GM12878 (cell line): ENCODE results near the gene AFAP1L2. TPM values are rescaled to one million over a fixed set of nuclear protein-coding genes. Genes with fewer than 3 reads are reported as not detected.

Experiments
- ATAC-seq: fragments of 200-7000 bp; cut with Tn5 transposase; 3 replicates; pipeline ENCODE4 v1.9.1; 2020; ENCODE audit warnings: mild to moderate bottlenecking, moderate library complexity
- BruUV-seq: library from RNA; stranded (reverse); fragments of 400-500 nt; replicated peaks from 2 replicates; lab custom pipeline; 2021; lab: Mats Ljungman, UMichigan
- CTCF ChIA-PET: fragments of 300-600 bp; sonication (Branson Sonifier 250); formaldehyde crosslinking; extraction: SDS; loops from one replicate; lab custom pipeline; 2021; ENCODE audit warnings: inconsistent platforms; lab: Yijun Ruan, JAX
- POLR2A ChIA-PET: fragments of 350-600 bp; formaldehyde crosslinking; extraction: SDS; loops from one replicate; lab custom pipeline; 2021; ENCODE audit warnings: inconsistent platforms; lab: Charles Lee
- RAD21 ChIA-PET: fragments of 300-600 bp; sonication (Branson Sonifier 250); formaldehyde crosslinking; loops from one replicate; lab custom pipeline; 2023; ENCODE audit warnings: antibody characterized with exemption; ENCODE audit not compliant: unreplicated experiment; lab: Charles Lee
- SMC1A ChIA-PET: fragments of 300-600 bp; sonication (Branson Sonifier 250); formaldehyde crosslinking; loops from one replicate; lab custom pipeline; 2023; ENCODE audit not compliant: unreplicated experiment, uncharacterized antibody; lab: Charles Lee
- DNase-seq: peaks from one replicate; pipeline ENCODE4 v3.0.0-alpha.2; 2011; ENCODE audit warnings: low read depth, low spot score
- FAIRE-seq: peaks from 3 replicates; lab custom pipeline; 2011; peaks lifted over from hg19 to GRCh38; lab: Jason Lieb, UNC
- H2AFZ ChIP-seq: 2 replicates; pipeline ENCODE4 v1.6.0; 2011; ENCODE audit warnings: low read depth, low read length, control low read depth; ENCODE audit not compliant: control insufficient read depth
- H3K27ac ChIP-seq: 2 replicates; pipeline ENCODE4 v1.5.1; 2011; ENCODE audit warnings: control low read depth; ENCODE audit not compliant: control insufficient read depth, insufficient read depth
- H3K27me3 ChIP-seq, 2 experiments: replicated peaks in 1 of 2; 2 replicates each; pipeline versions ENCODE4 v1.6.0 to v1.6.1; 2011; ENCODE audit warnings: low read length in 1 of 2; ENCODE audit not compliant: control insufficient read depth in 2 of 2, insufficient read depth in 2 of 2
- H3K36me3 ChIP-seq, 2 experiments: 2 replicates each; pipeline ENCODE4 v1.5.1; 2011; ENCODE audit warnings: low read length in 1 of 2; ENCODE audit not compliant: control insufficient read depth in 2 of 2, insufficient read depth in 2 of 2
- H3K4me1 ChIP-seq: 2 replicates; pipeline ENCODE4 v1.6.1; 2011; ENCODE audit warnings: mild to moderate bottlenecking, low read length, moderate library complexity, mixed read lengths; ENCODE audit not compliant: control insufficient read depth, insufficient read depth
- H3K4me2 ChIP-seq: 2 replicates; pipeline ENCODE4 v1.6.0; 2011; ENCODE audit warnings: control low read depth; ENCODE audit not compliant: control insufficient read depth, insufficient read depth
- H3K4me3 ChIP-seq: fragments of 200-600 bp; sonication (generic); 2 replicates; pipeline ENCODE4 v1.5.1; 2016
- H3K79me2 ChIP-seq: 2 replicates; pipeline ENCODE4 v1.6.0; 2011; ENCODE audit warnings: low read length; ENCODE audit not compliant: control insufficient read depth, insufficient read depth
- H3K9ac ChIP-seq: 2 replicates; pipeline ENCODE4 v1.8.0; 2011; ENCODE audit warnings: low read length, control low read depth, mixed read lengths; ENCODE audit not compliant: control insufficient read depth, insufficient read depth
- H3K9me3 ChIP-seq: replicated peaks from 3 replicates; pipeline ENCODE4 v1.5.1; 2011; ENCODE audit warnings: mild to moderate bottlenecking, low read length; ENCODE audit not compliant: control insufficient read depth, insufficient read depth
- H4K20me1 ChIP-seq: 2 replicates; pipeline ENCODE4 v1.6.0; 2011; ENCODE audit not compliant: control insufficient read depth, insufficient read depth
- ATF3 ChIP-seq: IDR thresholded peaks from 2 replicates; pipeline ENCODE4 v1.6.1; 2011; ENCODE audit warnings: low read depth, mild to moderate bottlenecking, low read length, moderate library complexity, borderline replicate concordance; ENCODE audit errors: extremely low read depth
- BHLHE40 ChIP-seq, 2 experiments: fragments of 450-650 bp in 1 of 2; IDR thresholded peaks; 2 replicates each; pipeline ENCODE4 v1.6.1; 2011 to 2017; ENCODE audit warnings: low read depth in 2 of 2, borderline replicate concordance in 1 of 2, improper control_type of control experiment in 1 of 2, low read length in 1 of 2, mild to moderate bottlenecking in 1 of 2
- CBX3 ChIP-seq: fragments of 200-600 bp; sonication (generic); IDR thresholded peaks from 2 replicates; pipeline ENCODE4 v1.6.1; 2016; ENCODE audit warnings: low read depth, borderline replicate concordance
- CREB1 ChIP-seq: IDR thresholded peaks from 2 replicates; pipeline ENCODE4 v1.6.1; 2012; ENCODE audit warnings: low read depth, mild to moderate bottlenecking, inconsistent platforms
- LARP7 ChIP-seq: fragments of 450-650 bp; IDR thresholded peaks from 2 replicates; pipeline ENCODE4 v1.6.1; 2017; ENCODE audit warnings: mild to moderate bottlenecking
- MEF2B ChIP-seq: fragments of 450-650 bp; IDR thresholded peaks from 2 replicates; pipeline ENCODE4 v1.6.1; 2018; ENCODE audit warnings: mild to moderate bottlenecking, moderate library complexity; ENCODE audit not compliant: partially characterized antibody, poor library complexity, severe bottlenecking
- MTA3 ChIP-seq: IDR thresholded peaks from 2 replicates; pipeline ENCODE4 v1.6.1; 2012; ENCODE audit warnings: low read length, inconsistent platforms, borderline replicate concordance
- NR2C1 ChIP-seq: fragments of 450-650 bp; IDR thresholded peaks from 2 replicates; pipeline ENCODE4 v1.6.1; 2017; ENCODE audit warnings: antibody characterized with exemption, mild to moderate bottlenecking, moderate library complexity
- NR2F1 ChIP-seq: fragments of 450-650 bp; conservative IDR thresholded peaks from 2 replicates; pipeline ENCODE4 v1.6.1; 2017; ENCODE audit warnings: mild to moderate bottlenecking
- PAX8 ChIP-seq: fragments of 450-650 bp; IDR thresholded peaks from 2 replicates; pipeline ENCODE4 v1.6.1; 2017; ENCODE audit warnings: mild to moderate bottlenecking, moderate library complexity
- PML ChIP-seq: IDR thresholded peaks from 2 replicates; pipeline ENCODE4 v1.6.1; 2012; ENCODE audit warnings: low read length, inconsistent platforms
- RELA ChIP-seq: fragments of 450-650 bp; IDR thresholded peaks from 2 replicates; pipeline ENCODE4 v1.8.0; 2014; ENCODE audit warnings: borderline replicate concordance; ENCODE audit not compliant: partially characterized antibody
- SIX5 ChIP-seq: IDR thresholded peaks from 2 replicates; pipeline ENCODE4 v1.6.1; 2011; ENCODE audit warnings: mild to moderate bottlenecking, low read depth, low read length, moderate library complexity; ENCODE audit not compliant: severe bottlenecking
- SMAD5 ChIP-seq: IDR thresholded peaks from 2 replicates; pipeline ENCODE4 v1.6.1; 2016; ENCODE audit warnings: antibody characterized with exemption, low read depth
- SMARCA5 ChIP-seq: fragments of 450-650 bp; IDR thresholded peaks from 2 replicates; pipeline ENCODE4 v1.6.1; 2017; ENCODE audit warnings: mild to moderate bottlenecking
- SP1 ChIP-seq: IDR thresholded peaks from one replicate; pipeline ENCODE4 v1.6.1; 2011; ENCODE audit warnings: low read depth, low read length
- SREBF1 ChIP-seq: IDR thresholded peaks from 2 replicates; pipeline ENCODE4 v1.6.1; 2012; ENCODE audit warnings: mild to moderate bottlenecking, low read length
- SRF ChIP-seq, 2 experiments: IDR thresholded peaks; 2 replicates each; pipeline ENCODE4 v1.6.1; 2011; ENCODE audit warnings: low read depth in 2 of 2, low read length in 2 of 2, mild to moderate bottlenecking in 1 of 2, moderate library complexity in 1 of 2
- SUPT20H ChIP-seq: IDR thresholded peaks from 2 replicates; pipeline ENCODE4 v1.6.1; 2011; ENCODE audit warnings: low read depth, mild to moderate bottlenecking, low read length, moderate library complexity, borderline replicate concordance; ENCODE audit not compliant: control insufficient read depth
- WRNIP1 ChIP-seq: IDR thresholded peaks from 2 replicates; pipeline ENCODE4 v1.6.1; 2011; ENCODE audit warnings: low read depth, low read length, improper control_type of control experiment, borderline replicate concordance
- ZNF207 ChIP-seq: fragments of 450-650 bp; IDR thresholded peaks from 2 replicates; pipeline ENCODE4 v1.6.1; 2014; ENCODE audit warnings: antibody characterized with exemption, mild to moderate bottlenecking, borderline replicate concordance
- ZNF217 ChIP-seq: fragments of 450-650 bp; IDR thresholded peaks from 2 replicates; pipeline ENCODE4 v1.6.1; 2017; ENCODE audit warnings: antibody characterized with exemption, mild to moderate bottlenecking
- ZNF384 ChIP-seq: IDR thresholded peaks from 2 replicates; pipeline ENCODE4 v1.6.1; 2012; ENCODE audit warnings: low read depth, mild to moderate bottlenecking, low read length, improper control_type of control experiment, borderline replicate concordance
- WGBS: methylation state at CpG from one replicate; pipeline ENCODE4 v1.1.6; 2016; ENCODE audit warnings: low lambda C conversion rate; ENCODE audit not compliant: insufficient replicate concordance, insufficient coverage; ENCODE audit errors: missing lambda C conversion rate; 5-methylcytosine and 5-hydroxymethylcytosine counted together
- in situ Hi-C: fragments of 300-500 bp; cut with MboI; formaldehyde crosslinking; loops from 9 replicates; pipeline ENCODE4 v1.14.3; 2018; ENCODE audit warnings: mixed read lengths
- intact Hi-C: fragments of 100-400 bp; cut with micrococcal nuclease; formaldehyde crosslinking; loops from one replicate; pipeline ENCODE4 v1.14.2; 2022; ENCODE audit not compliant: unreplicated experiment
- polyA plus RNA-seq, 11 experiments: library from polyadenylated mRNA; depleted of rRNA in 4 of 11; unstranded in 6 of 11; stranded (reverse) in 5 of 11; fragments of >200 nt; fragmentation: Nextera tagmentation in 4 of 11; fragmentation: Illumina TruSeq in 1 of 11; extraction: Ambion mirVana in 4 of 11; extraction: Trizol in 1 of 11; gene quantifications; 1 replicate in 1 of 11; 2 replicates in 10 of 11; pipeline versions ENCODE4 v1.2.1 to v1.2.3, GENCODE V29; 2011 to 2016; ENCODE audit warnings: inconsistent platforms in 2 of 11, missing spikeins in 2 of 11, low read depth in 1 of 11
- total RNA-seq, 4 experiments: library from RNA; depleted of rRNA in 3 of 4; stranded (reverse); fragments of >200 nt in 3 of 4; fragmentation: Illumina TruSeq in 1 of 4; extraction: Trizol in 1 of 4; gene quantifications; 2 replicates each; pipeline versions ENCODE4 v1.2.1 to v1.2.3, GENCODE V29; 2013 to 2021
- TF ChIP-seq, protein P1 (sequence below): fragments of 450-650 bp; IDR thresholded peaks from 2 replicates; pipeline ENCODE4 v1.6.1; 2017; ENCODE audit warnings: borderline replicate concordance
- TF ChIP-seq, protein P2 (sequence below): IDR thresholded peaks from 2 replicates; pipeline ENCODE4 v1.6.1; 2011; ENCODE audit warnings: borderline replicate concordance, low read depth, mild to moderate bottlenecking, moderate library complexity, mixed read lengths, low read length; ENCODE audit not compliant: insufficient read depth; ENCODE audit errors: extremely low read length

AFAP1L2 gene
- total and polyA plus RNA-seq, 10 of the 15 experiments (the other 5 are each of a cell fraction or from before 2014, with no cell fraction given) = 0.03 to 4.0 (median 0.34) TPM

- intact Hi-C loops (no loop called here), in situ Hi-C loops (no loop called here)
- Histone ChIP-seq H3K27ac (peak overlapping the region; percentile 75), H3K27me3 (no peaks in the 10 kb centered on the region), H3K36me3 (no peaks in the 10 kb centered on the region), H4K20me1 (no peaks in the 10 kb centered on the region), H3K4me2 (peak overlapping the region; percentile 47), H2AFZ (no peak overlapping the region; the same call in 1 of the 2 replicates), H3K4me3 (no peak overlapping the region), H3K9me3 (peaks cover 14% of the 10 kb centered on the region; the same call in 2 of the 3 replicates), H3K4me1 (peaks cover 26% of the 10 kb centered on the region), H3K79me2 (no peaks in the 10 kb centered on the region), H3K9ac (no peak overlapping the region)
- SMC1A ChIA-PET = interaction anchor here (0.7 to 3.5 kb wide), 7 partner anchors 9 to 85 kb away, joined by 3 to 26 read pairs (median 7); no protein-coding TSS in a partner anchor
- FAIRE-seq (no peak), ATAC-seq (peak; percentile 69), DNase-seq (peak; percentile 66)
- CTCF ChIA-PET = interaction anchor here (1.0 to 5.1 kb wide), 4 partner anchors 9 to 85 kb away, joined by 4 to 23 read pairs (median 8); no protein-coding TSS in a partner anchor
- no TSS peak for BruUV-seq
- POLR2A ChIA-PET = interaction anchor here (0.9 to 1.5 kb wide), 2 partner anchors 15 to 84 kb away, joined by 3 read pairs; no protein-coding TSS in a partner anchor
- RAD21 ChIA-PET = interaction anchor here (0.6 to 4.2 kb wide), 5 partner anchors 10 to 84 kb away, joined by 4 to 27 read pairs (median 7); no protein-coding TSS in a partner anchor
- 0% methylated on average over 3 of the region's 3 CpGs for WGBS
- no peak for TF ChIP-seq SUPT20H
- no peak for TF ChIP-seq RELA
- TF ChIP-seq, protein P1, sequence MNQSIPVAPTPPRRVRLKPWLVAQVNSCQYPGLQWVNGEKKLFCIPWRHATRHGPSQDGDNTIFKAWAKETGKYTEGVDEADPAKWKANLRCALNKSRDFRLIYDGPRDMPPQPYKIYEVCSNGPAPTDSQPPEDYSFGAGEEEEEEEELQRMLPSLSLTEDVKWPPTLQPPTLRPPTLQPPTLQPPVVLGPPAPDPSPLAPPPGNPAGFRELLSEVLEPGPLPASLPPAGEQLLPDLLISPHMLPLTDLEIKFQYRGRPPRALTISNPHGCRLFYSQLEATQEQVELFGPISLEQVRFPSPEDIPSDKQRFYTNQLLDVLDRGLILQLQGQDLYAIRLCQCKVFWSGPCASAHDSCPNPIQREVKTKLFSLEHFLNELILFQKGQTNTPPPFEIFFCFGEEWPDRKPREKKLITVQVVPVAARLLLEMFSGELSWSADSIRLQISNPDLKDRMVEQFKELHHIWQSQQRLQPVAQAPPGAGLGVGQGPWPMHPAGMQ = no peak
- TF ChIP-seq SP1 = peak; percentile 82
- TF ChIP-seq CBX3 = no peak
- TF ChIP-seq SIX5 = no peak
- TF ChIP-seq SRF (IDR thresholded peaks at IDR 0.05; ENCODE audit: low read depth in 2 of 2, low read length in 2 of 2) = no peak
- peak in 1 of 2 experiments; percentile 11; a peak in 1 of 4 replicates for TF ChIP-seq BHLHE40 (IDR thresholded peaks at IDR 0.05; ENCODE audit: borderline replicate concordance in 1 of 2, low read depth in 2 of 2, low read length in 1 of 2)
- no peak for TF ChIP-seq ZNF207
- no peak for TF ChIP-seq ATF3
- TF ChIP-seq LARP7 = no peak
- no peak for TF ChIP-seq PAX8
- TF ChIP-seq WRNIP1 = no peak
- no peak for TF ChIP-seq ZNF217
- no peak for TF ChIP-seq SMARCA5
- TF ChIP-seq SMAD5 = no peak
- TF ChIP-seq SREBF1 = no peak
- no peak for TF ChIP-seq CREB1
- TF ChIP-seq MEF2B = peak; percentile 89
- TF ChIP-seq MTA3 = peak; percentile 78; the same call in 1 of the 2 replicates
- TF ChIP-seq, protein P2, sequence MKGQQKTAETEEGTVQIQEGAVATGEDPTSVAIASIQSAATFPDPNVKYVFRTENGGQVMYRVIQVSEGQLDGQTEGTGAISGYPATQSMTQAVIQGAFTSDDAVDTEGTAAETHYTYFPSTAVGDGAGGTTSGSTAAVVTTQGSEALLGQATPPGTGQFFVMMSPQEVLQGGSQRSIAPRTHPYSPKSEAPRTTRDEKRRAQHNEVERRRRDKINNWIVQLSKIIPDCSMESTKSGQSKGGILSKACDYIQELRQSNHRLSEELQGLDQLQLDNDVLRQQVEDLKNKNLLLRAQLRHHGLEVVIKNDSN = no peak
- TF ChIP-seq ZNF384 = no peak
- no peak; the same call in 1 of the 2 replicates for TF ChIP-seq PML
- no peak for TF ChIP-seq NR2C1
- TF ChIP-seq NR2F1 = peak; percentile 76
Measured at GRCh38 chr10:114388275-114388674, 16.0 kb downstream of the AFAP1L2 start.
